GM12878 (cell line): ENCODE data around the gene PLS1. TPM values are rescaled to one million over a fixed set of nuclear protein-coding genes. Genes with fewer than 3 reads are reported as not detected.
A peak's percentile ranks its signal among the peaks of the same experiment; 100 is the strongest.

Source experiments
- ATAC-seq: fragments of 200-7000 bp; cut with Tn5 transposase; 3 replicates; pipeline ENCODE4 v1.9.1; 2020; ENCODE audit warnings: mild to moderate bottlenecking, moderate library complexity
- BruUV-seq: library from RNA; stranded (reverse); fragments of 400-500 nt; replicated peaks from 2 replicates; lab custom pipeline; 2021; lab: Mats Ljungman, UMichigan
- CTCF ChIA-PET: fragments of 300-600 bp; sonication (Branson Sonifier 250); formaldehyde crosslinking; extraction: SDS; loops from one replicate; lab custom pipeline; 2021; ENCODE audit warnings: inconsistent platforms; lab: Yijun Ruan, JAX
- POLR2A ChIA-PET: fragments of 350-600 bp; formaldehyde crosslinking; extraction: SDS; loops from one replicate; lab custom pipeline; 2021; ENCODE audit warnings: inconsistent platforms; lab: Charles Lee
- RAD21 ChIA-PET: fragments of 300-600 bp; sonication (Branson Sonifier 250); formaldehyde crosslinking; loops from one replicate; lab custom pipeline; 2023; ENCODE audit warnings: antibody characterized with exemption; ENCODE audit not compliant: unreplicated experiment; lab: Charles Lee
- SMC1A ChIA-PET: fragments of 300-600 bp; sonication (Branson Sonifier 250); formaldehyde crosslinking; loops from one replicate; lab custom pipeline; 2023; ENCODE audit not compliant: unreplicated experiment, uncharacterized antibody; lab: Charles Lee
- DNase-seq: peaks from one replicate; pipeline ENCODE4 v3.0.0-alpha.2; 2011; ENCODE audit warnings: low read depth, low spot score
- FAIRE-seq: peaks from 3 replicates; lab custom pipeline; 2011; peaks lifted over from hg19 to GRCh38; lab: Jason Lieb, UNC
- H2AFZ ChIP-seq: 2 replicates; pipeline ENCODE4 v1.6.0; 2011; ENCODE audit warnings: low read depth, low read length, control low read depth; ENCODE audit not compliant: control insufficient read depth
- H3K27ac ChIP-seq: 2 replicates; pipeline ENCODE4 v1.5.1; 2011; ENCODE audit warnings: control low read depth; ENCODE audit not compliant: control insufficient read depth, insufficient read depth
- H3K27me3 ChIP-seq, 2 experiments: replicated peaks in 1 of 2; 2 replicates each; pipeline versions ENCODE4 v1.6.0 to v1.6.1; 2011; ENCODE audit warnings: low read length in 1 of 2; ENCODE audit not compliant: control insufficient read depth in 2 of 2, insufficient read depth in 2 of 2
- H3K36me3 ChIP-seq, 2 experiments: 2 replicates each; pipeline ENCODE4 v1.5.1; 2011; ENCODE audit warnings: low read length in 1 of 2; ENCODE audit not compliant: control insufficient read depth in 2 of 2, insufficient read depth in 2 of 2
- H3K4me1 ChIP-seq: 2 replicates; pipeline ENCODE4 v1.6.1; 2011; ENCODE audit warnings: mild to moderate bottlenecking, low read length, moderate library complexity, mixed read lengths; ENCODE audit not compliant: control insufficient read depth, insufficient read depth
- H3K4me2 ChIP-seq: 2 replicates; pipeline ENCODE4 v1.6.0; 2011; ENCODE audit warnings: control low read depth; ENCODE audit not compliant: control insufficient read depth, insufficient read depth
- H3K4me3 ChIP-seq: fragments of 200-600 bp; sonication (generic); 2 replicates; pipeline ENCODE4 v1.5.1; 2016
- H3K79me2 ChIP-seq: 2 replicates; pipeline ENCODE4 v1.6.0; 2011; ENCODE audit warnings: low read length; ENCODE audit not compliant: control insufficient read depth, insufficient read depth
- H3K9ac ChIP-seq: 2 replicates; pipeline ENCODE4 v1.8.0; 2011; ENCODE audit warnings: low read length, control low read depth, mixed read lengths; ENCODE audit not compliant: control insufficient read depth, insufficient read depth
- H3K9me3 ChIP-seq: replicated peaks from 3 replicates; pipeline ENCODE4 v1.5.1; 2011; ENCODE audit warnings: mild to moderate bottlenecking, low read length; ENCODE audit not compliant: control insufficient read depth, insufficient read depth
- H4K20me1 ChIP-seq: 2 replicates; pipeline ENCODE4 v1.6.0; 2011; ENCODE audit not compliant: control insufficient read depth, insufficient read depth
- BACH1 ChIP-seq: fragments of 450-650 bp; IDR thresholded peaks from 2 replicates; pipeline ENCODE4 v1.6.1; 2017; ENCODE audit warnings: mild to moderate bottlenecking, borderline replicate concordance
- BHLHE40 ChIP-seq, 2 experiments: fragments of 450-650 bp in 1 of 2; IDR thresholded peaks; 2 replicates each; pipeline ENCODE4 v1.6.1; 2011 to 2017; ENCODE audit warnings: low read depth in 2 of 2, borderline replicate concordance in 1 of 2, improper control_type of control experiment in 1 of 2, low read length in 1 of 2, mild to moderate bottlenecking in 1 of 2
- BMI1 ChIP-seq: fragments of 450-650 bp; IDR thresholded peaks from 2 replicates; pipeline ENCODE4 v1.6.1; 2016; ENCODE audit warnings: mild to moderate bottlenecking, moderate library complexity, borderline replicate concordance
- CREB1 ChIP-seq: IDR thresholded peaks from 2 replicates; pipeline ENCODE4 v1.6.1; 2012; ENCODE audit warnings: low read depth, mild to moderate bottlenecking, inconsistent platforms
- GATAD2B ChIP-seq: fragments of 450-650 bp; conservative IDR thresholded peaks from 2 replicates; pipeline ENCODE4 v1.6.1; 2017; ENCODE audit warnings: low read depth, mild to moderate bottlenecking, moderate library complexity
- IKZF1 ChIP-seq: fragments of 450-650 bp; conservative IDR thresholded peaks from 2 replicates; pipeline ENCODE4 v1.6.1; 2017; ENCODE audit warnings: antibody characterized with exemption, mild to moderate bottlenecking
- LARP7 ChIP-seq: fragments of 450-650 bp; IDR thresholded peaks from 2 replicates; pipeline ENCODE4 v1.6.1; 2017; ENCODE audit warnings: mild to moderate bottlenecking
- NRF1 ChIP-seq: conservative IDR thresholded peaks from 2 replicates; pipeline ENCODE4 v1.6.1; 2011; ENCODE audit warnings: mild to moderate bottlenecking, low read depth, low read length, improper control_type of control experiment
- POLR2A ChIP-seq: IDR thresholded peaks from 2 replicates; pipeline ENCODE4 v1.6.1; 2011; ENCODE audit warnings: low read depth, mild to moderate bottlenecking, low read length
- POLR2AphosphoS5 ChIP-seq: IDR thresholded peaks from 2 replicates; pipeline ENCODE4 v1.6.1; 2011; ENCODE audit warnings: mild to moderate bottlenecking, low read length, inconsistent platforms
- RAD21 ChIP-seq: IDR thresholded peaks from 2 replicates; pipeline ENCODE4 v1.6.1; 2011; ENCODE audit warnings: mild to moderate bottlenecking, low read depth, low read length, moderate library complexity; ENCODE audit not compliant: insufficient read depth
- RB1 ChIP-seq: fragments of 450-650 bp; formaldehyde crosslinking; IDR thresholded peaks from 2 replicates; pipeline ENCODE4 v1.6.1; 2017; ENCODE audit warnings: mild to moderate bottlenecking, borderline replicate concordance
- SP1 ChIP-seq: IDR thresholded peaks from one replicate; pipeline ENCODE4 v1.6.1; 2011; ENCODE audit warnings: low read depth, low read length
- YY1 ChIP-seq: IDR thresholded peaks from 2 replicates; pipeline ENCODE4 v1.6.1; 2011; ENCODE audit warnings: low read depth, mild to moderate bottlenecking, low read length
- ZBTB40 ChIP-seq: fragments of 450-650 bp; IDR thresholded peaks from 2 replicates; pipeline ENCODE4 v1.6.1; 2016; ENCODE audit warnings: mild to moderate bottlenecking, moderate library complexity, borderline replicate concordance
- ZSCAN29 ChIP-seq: fragments of 450-650 bp; IDR thresholded peaks from 2 replicates; pipeline ENCODE4 v1.6.1; 2017; ENCODE audit warnings: mild to moderate bottlenecking, moderate library complexity
- WGBS: methylation state at CpG from one replicate; pipeline ENCODE4 v1.1.6; 2016; ENCODE audit warnings: low lambda C conversion rate; ENCODE audit not compliant: insufficient replicate concordance, insufficient coverage; ENCODE audit errors: missing lambda C conversion rate; 5-methylcytosine and 5-hydroxymethylcytosine counted together
- in situ Hi-C: fragments of 300-500 bp; cut with MboI; formaldehyde crosslinking; loops from 9 replicates; pipeline ENCODE4 v1.14.3; 2018; ENCODE audit warnings: mixed read lengths
- intact Hi-C: fragments of 100-400 bp; cut with micrococcal nuclease; formaldehyde crosslinking; loops from one replicate; pipeline ENCODE4 v1.14.2; 2022; ENCODE audit not compliant: unreplicated experiment
- polyA plus RNA-seq, 11 experiments: library from polyadenylated mRNA; depleted of rRNA in 4 of 11; unstranded in 6 of 11; stranded (reverse) in 5 of 11; fragments of >200 nt; fragmentation: Nextera tagmentation in 4 of 11; fragmentation: Illumina TruSeq in 1 of 11; extraction: Ambion mirVana in 4 of 11; extraction: Trizol in 1 of 11; gene quantifications; 1 replicate in 1 of 11; 2 replicates in 10 of 11; pipeline versions ENCODE4 v1.2.1 to v1.2.3, GENCODE V29; 2011 to 2016; ENCODE audit warnings: inconsistent platforms in 2 of 11, missing spikeins in 2 of 11, low read depth in 1 of 11
- total RNA-seq, 4 experiments: library from RNA; depleted of rRNA in 3 of 4; stranded (reverse); fragments of >200 nt in 3 of 4; fragmentation: Illumina TruSeq in 1 of 4; extraction: Trizol in 1 of 4; gene quantifications; 2 replicates each; pipeline versions ENCODE4 v1.2.1 to v1.2.3, GENCODE V29; 2013 to 2021
- TF ChIP-seq, protein P1 (sequence below): IDR thresholded peaks from 2 replicates; pipeline ENCODE4 v1.6.1; 2011; ENCODE audit warnings: mild to moderate bottlenecking, low read depth, low read length, moderate library complexity; ENCODE audit not compliant: insufficient replicate concordance
- TF ChIP-seq, protein P2 (sequence below): fragments of 450-650 bp; IDR thresholded peaks from 2 replicates; pipeline ENCODE4 v1.6.1; 2016; ENCODE audit warnings: mild to moderate bottlenecking

The PLS1 gene
- total and polyA plus RNA-seq, 10 of the 15 experiments (the other 5 are each of a cell fraction or from before 2014, with no cell fraction given) = 0.59 to 11.7 (median 1.7) TPM

GRCh38 chr3:142723968-142724681, 127.9 kb downstream of the PLS1 start, which contains the start of gene TRPC1:
TRPC1 (plus strand) TSS chr3:142724034; CDS start chr3:142724560, 526 bp downstream.
- Histone ChIP-seq H3K4me2 (peak within 1 kb of the TSS; percentile 82), H3K36me3 (no peaks in the 10 kb centered on the region), H3K4me3 (peak within 1 kb of the TSS; percentile 70), H4K20me1 (no peaks in the 10 kb centered on the region), H3K4me1 (no peaks in the 10 kb centered on the region), H3K9me3 (no peaks in the 10 kb centered on the region), H3K27me3 (no peaks in the 10 kb centered on the region), H2AFZ (peak within 1 kb of the TSS; percentile 94), H3K79me2 (no peaks in the 10 kb centered on the region), H3K9ac (peak within 1 kb of the TSS; percentile 44; the same call in 1 of the 2 replicates), H3K27ac (no peak within 1 kb of the TSS)
- DNase-seq = no peak
- intact Hi-C loops = loop anchor here (5.0 kb wide), 2 partner anchors 702 to 1757 kb away; no protein-coding TSS in a partner anchor
- FAIRE-seq = no peak
- SMC1A ChIA-PET = no interaction called here
- BruUV-seq = no TSS peak
- in situ Hi-C loops = no loop called here
- CTCF ChIA-PET = no interaction called here
- peak; percentile 97 for ATAC-seq
- RAD21 ChIA-PET = no interaction called here
- 7% methylated on average over 45 of the region's 73 CpGs for WGBS
- POLR2A ChIA-PET = no interaction called here
- peak; percentile 59; the same call in 1 of the 2 replicates for TF ChIP-seq IKZF1
- TF ChIP-seq RB1 = 0 out of 2 replicates have a peak, but pooled peaks have one; percentile 21
- TF ChIP-seq, protein P1, sequence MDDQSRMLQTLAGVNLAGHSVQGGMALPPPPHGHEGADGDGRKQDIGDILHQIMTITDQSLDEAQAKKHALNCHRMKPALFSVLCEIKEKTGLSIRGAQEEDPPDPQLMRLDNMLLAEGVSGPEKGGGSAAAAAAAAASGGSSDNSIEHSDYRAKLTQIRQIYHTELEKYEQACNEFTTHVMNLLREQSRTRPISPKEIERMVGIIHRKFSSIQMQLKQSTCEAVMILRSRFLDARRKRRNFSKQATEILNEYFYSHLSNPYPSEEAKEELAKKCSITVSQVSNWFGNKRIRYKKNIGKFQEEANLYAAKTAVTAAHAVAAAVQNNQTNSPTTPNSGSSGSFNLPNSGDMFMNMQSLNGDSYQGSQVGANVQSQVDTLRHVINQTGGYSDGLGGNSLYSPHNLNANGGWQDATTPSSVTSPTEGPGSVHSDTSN = no peak
- peak; percentile 60; the same call in 1 of the 2 replicates for TF ChIP-seq GATAD2B
- TF ChIP-seq ZBTB40 = no peak
- TF ChIP-seq POLR2AphosphoS5 = peak; percentile 41; the same call in 1 of the 2 replicates
- peak; percentile 79 for TF ChIP-seq POLR2A
- peak; percentile 64; the same call in 1 of the 2 replicates for TF ChIP-seq LARP7
- no peak for TF ChIP-seq ZSCAN29
- TF ChIP-seq BMI1 = no peak
- peak in 1 of 2 experiments; percentile 40; a peak in 1 of 4 replicates for TF ChIP-seq BHLHE40 (IDR thresholded peaks at IDR 0.05; ENCODE audit: borderline replicate concordance in 1 of 2, low read depth in 2 of 2, low read length in 1 of 2)
- peak; percentile 42; the same call in 1 of the 2 replicates for TF ChIP-seq CREB1
- TF ChIP-seq YY1 = peak; percentile 50; the same call in 1 of the 2 replicates
- TF ChIP-seq NRF1 = 0 out of 2 replicates have a peak, but pooled peaks have one; percentile 9
- TF ChIP-seq RAD21 = no peak
- TF ChIP-seq, protein P2, sequence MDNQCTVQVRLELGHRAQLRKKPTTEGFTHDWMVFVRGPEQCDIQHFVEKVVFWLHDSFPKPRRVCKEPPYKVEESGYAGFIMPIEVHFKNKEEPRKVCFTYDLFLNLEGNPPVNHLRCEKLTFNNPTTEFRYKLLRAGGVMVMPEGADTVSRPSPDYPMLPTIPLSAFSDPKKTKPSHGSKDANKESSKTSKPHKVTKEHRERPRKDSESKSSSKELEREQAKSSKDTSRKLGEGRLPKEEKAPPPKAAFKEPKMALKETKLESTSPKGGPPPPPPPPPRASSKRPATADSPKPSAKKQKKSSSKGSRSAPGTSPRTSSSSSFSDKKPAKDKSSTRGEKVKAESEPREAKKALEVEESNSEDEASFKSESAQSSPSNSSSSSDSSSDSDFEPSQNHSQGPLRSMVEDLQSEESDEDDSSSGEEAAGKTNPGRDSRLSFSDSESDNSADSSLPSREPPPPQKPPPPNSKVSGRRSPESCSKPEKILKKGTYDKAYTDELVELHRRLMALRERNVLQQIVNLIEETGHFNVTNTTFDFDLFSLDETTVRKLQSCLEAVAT = no peak
- peak; percentile 4 for TF ChIP-seq SP1
- TF ChIP-seq BACH1 = peak; percentile 53; the same call in 1 of the 2 replicates
